NCI-H1436 (cell line): ENCODE data around the gene COL5A1.

Source experiments
- DNase-seq: peaks from one replicate; lab custom pipeline; 2025; lab: John Stamatoyannopoulos, UW

The COL5A1 gene

GRCh38 chr9:134641173-134641989 is at the start of gene COL5A1:
Gene COL5A1 (plus strand): TSS chr9:134641803. CDS start chr9:134642188, 385 bp downstream.
- DNase-seq = peak; percentile 64

- DNase-seq = no peak
These were observed 49.4 kb upstream of the COL5A1 start for GRCh38 chr9:134592018-134592818.

DNA sequence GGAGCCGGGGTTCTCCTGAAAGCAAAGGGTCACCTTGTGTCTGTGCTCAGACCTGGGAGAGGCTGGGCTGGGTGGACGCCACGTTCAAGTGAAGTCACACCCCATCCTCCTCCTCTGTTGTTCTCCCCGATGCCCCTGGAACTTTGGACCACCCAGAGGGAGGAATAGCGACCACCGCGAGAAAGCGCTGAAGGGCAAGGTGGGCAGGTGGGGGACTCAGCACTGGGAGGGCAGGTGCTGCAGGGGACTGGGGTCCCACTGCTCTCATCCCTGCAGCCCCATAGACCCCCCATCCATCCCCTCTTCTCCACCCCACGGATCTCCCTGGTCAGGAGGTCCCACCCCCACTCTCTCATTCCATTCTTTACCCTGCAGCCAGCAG is 48.8 kb upstream of the COL5A1 start:
- DNase-seq = no peak

- DNase-seq = no peak
These were observed 48.1 kb upstream of the COL5A1 start for GRCh38 chr9:134593286-134594077.

DNA sequence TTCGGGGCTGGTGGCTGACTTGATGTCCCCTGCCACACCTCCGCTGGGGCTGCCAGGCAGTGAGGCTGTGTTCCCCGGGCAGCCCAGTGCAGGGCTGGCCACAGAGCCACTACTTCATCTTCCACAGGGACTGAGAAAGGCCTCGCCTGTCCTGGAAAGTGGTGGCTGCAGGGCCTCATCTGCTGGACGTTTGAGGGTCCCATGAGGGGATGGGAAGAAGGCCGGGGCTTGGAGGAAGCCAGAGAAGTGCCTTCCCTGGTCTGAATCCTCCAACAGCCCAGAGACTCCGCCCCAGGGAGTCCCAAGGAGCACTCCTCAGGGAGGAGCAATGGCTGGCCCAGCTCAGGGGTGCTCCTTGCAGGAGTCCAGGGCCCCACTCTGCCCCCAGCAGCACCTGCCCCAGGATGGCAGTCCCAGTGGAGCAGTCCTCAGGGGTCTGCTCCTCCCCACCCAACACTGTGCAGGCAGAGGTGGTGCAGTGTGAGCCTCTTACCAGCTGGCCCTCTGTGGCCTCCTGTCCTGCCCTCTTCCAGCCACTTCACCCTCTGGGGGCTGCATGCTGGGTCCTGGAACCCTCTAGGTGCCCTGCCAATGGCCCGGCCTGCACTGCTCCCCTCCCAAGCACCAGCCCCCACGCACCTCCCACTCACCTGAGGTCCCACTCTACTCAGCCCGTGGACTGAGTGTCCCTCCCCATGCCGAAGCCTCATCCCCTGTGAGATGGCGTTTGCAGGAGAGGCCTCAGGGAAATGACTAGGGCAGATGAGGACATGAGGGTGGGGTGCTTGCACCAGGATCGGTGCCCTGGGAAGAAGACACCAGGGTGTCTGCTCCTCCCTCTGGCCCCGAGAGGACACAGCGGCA is 47.3 kb upstream of the COL5A1 start:
- no peak for DNase-seq

DNA sequence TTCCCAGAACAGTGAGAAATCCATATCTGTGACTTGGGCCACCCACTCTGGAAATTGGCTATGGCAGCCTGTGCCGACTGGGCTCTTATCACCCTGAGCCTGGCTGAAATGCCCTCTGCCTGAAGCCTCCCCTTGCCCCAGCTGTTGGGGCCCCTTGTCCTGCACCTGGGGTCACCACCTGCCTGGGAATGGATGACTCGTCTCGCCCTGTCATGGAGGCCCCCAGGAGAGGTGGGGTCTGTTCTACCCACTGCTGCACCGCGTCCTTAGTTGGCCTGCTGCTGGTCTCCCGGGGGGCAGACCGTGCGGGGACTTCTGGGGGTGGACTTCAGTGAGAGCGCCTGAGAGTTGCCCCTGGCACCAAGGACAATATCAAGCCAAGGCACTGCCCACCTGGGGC is 46.6 kb upstream of the COL5A1 start:
- no peak for DNase-seq

- no peak for DNase-seq
These were observed 44.3 kb upstream of the COL5A1 start for GRCh38 chr9:134597041-134597913.

- DNase-seq = no peak
These were observed 43.4 kb upstream of the COL5A1 start for GRCh38 chr9:134597957-134598883.

GRCh38 chr9:134598884-134599245 is 42.7 kb upstream of the COL5A1 start:
- no peak for DNase-seq

DNA sequence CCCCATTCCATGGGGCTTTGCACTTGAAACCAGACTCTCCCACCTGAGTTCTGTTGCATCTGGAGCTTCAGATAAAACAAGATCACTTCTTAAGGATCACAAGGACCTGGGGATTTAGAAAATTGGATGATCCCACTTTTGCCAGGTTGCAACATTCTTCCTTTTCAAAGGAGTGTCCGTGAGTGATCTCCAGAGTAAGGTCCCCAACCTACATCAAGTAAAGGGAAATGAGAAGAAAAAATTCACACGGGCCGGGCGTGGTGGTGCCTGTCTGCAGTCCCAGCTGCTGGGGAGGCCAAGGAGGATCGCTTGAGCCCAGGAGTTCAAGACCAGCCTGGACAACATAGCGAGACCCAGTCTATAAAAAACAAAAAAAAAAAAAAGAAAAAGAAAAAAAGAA is 41.2 kb upstream of the COL5A1 start:
- no peak for DNase-seq

DNA sequence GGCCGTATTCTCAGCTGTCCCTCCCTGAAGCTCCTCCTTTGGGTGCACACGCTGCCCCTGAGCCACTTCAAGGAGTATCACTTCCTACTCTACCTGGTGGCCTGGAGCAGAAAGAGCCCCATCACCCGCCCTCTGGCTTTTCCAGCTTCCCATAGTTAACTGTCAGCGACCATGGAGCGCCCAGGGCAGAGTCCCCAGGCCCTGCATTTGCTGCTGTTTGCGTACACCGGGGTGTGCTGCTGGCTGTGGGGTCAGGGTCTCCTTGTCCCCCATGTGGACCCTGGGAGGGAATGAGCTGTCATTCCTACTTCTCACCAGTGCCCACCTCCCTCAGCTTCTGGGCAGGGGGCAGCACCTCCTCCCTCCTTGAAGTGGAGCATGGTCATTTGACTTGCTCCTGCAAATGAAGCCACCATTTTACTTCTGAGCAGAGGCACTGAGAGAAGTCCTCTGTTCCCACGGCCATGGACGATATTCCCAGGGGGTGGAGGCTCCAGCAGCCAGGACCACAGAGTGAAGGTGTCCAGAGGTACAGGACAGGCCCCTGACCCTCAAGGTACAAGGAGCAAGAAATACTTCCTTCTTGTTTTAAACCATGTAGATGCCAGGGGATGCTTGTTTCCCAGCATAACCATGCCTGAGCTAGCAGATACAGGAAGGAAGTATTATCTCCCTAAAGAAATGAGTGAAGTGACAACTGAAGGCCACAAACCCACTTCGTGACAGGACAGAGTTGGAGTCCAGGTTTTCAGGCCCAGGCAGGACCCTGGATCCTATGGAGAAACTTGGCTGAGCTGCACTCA is 40.6 kb upstream of the COL5A1 start:
- DNase-seq = no peak

- DNase-seq = no peak
These were observed 39.8 kb upstream of the COL5A1 start for GRCh38 chr9:134601764-134602163.

DNA sequence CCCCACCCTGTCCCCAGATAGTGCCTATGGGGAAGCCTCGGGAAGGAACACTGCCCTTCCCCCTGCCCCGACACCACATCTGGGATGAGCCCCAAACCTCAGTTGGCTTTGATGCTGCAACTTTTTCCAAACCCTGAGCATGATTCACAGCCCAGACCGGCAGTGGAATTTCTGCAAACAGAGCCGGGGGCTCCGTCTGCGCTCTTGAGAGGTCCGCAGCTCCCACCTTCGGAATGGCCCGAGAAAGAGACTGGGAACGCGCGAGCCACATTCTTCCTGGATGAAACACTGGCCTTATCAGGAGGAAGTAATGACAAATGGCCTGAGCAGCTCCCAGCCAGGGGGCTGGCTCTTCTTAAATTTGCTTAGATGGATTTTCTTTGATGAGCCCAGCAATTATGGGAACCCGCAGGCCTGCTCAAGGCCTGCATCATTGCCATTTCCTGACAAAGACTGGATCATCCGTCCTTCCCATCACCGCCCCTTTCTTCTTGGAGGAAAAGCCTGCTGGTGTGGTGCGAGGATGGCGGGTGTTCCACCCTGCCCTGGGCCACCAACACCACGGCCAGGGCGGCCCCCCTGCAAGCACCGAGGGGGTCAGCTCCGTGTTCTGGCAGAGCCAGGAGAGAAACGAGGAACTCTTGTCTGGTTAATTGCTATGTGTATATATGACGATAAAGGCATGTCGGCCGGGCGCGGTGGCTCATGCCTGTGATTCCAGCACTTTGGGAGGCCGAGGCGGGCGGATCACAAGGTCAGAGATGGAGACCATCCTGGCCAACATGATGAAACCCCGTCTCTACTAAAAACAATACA is 38.8 kb upstream of the COL5A1 start:
- DNase-seq = no peak

DNA sequence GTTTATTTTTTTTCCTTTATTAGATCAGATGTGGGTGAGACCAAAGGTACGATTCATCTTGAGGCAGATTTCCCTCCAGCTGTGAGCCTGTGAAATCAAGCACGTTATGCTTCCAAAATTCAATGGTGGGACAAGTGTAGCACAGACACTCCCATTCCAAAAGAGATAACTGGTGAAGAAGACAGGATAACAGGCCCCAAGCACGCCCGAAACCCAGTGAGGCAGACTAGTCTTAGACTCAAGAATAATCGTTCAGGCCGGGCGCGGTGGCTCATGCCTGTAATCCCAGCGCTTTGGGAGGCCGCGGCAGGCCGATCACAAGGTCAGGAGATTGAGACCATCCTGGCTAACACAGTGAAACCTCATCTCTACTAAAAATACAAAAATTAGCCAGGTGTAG is 36.8 kb upstream of the COL5A1 start:
- DNase-seq = no peak

- no peak for DNase-seq
These were observed 36.1 kb upstream of the COL5A1 start for GRCh38 chr9:134605351-134605965.

DNA sequence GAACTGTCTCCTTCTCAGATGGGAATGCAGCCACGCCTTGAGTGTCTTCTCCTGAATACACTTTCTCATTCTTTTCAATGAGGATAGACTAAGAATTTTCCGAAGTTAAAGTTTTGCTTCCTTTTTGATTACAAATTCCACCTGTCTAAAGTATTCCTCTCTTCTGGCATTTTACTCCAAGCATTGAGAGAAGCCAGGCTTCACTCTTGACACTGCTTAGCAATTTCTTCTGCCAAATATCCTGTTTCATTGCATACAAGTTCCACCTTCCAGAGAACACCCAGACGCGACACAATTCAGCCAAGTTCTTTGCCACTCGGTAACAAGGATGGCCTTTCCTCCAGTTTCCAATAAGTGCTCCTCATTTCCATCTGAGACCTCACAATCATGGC is 35.6 kb upstream of the COL5A1 start:
- DNase-seq = no peak
